C4-2B (cell line): ENCODE data around the gene DCUN1D5.

ENCODE experiments used
- ZFX ChIP-seq: fragments of 450-650 bp; IDR thresholded peaks from 2 replicates; pipeline ENCODE4 v1.6.1; 2017
- TF ChIP-seq, protein P1 (sequence below): fragments of 450-650 bp; conservative IDR thresholded peaks from 2 replicates; pipeline ENCODE4 v1.5.1; 2017; ENCODE audit warnings: mild to moderate bottlenecking

DNA sequence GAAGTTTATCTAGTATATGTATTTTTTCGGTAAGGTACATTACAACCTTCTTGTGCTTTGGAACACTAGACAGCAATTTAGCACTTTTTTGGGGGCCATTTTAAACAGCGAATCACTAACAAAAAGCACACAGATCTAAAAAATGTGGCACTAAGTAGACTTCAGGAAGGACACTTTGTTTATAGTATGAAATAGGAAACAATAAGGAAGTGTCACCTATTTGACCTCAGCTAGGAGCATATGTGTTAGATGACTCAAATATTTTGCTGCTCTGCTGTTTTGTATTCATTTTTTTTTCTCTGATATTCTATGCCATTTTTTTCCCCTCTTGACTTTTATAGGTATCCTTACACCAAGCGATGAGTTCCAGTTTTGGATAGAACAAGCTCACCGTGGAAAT lies 22.9 kb upstream of the DCUN1D5 start:
- TF ChIP-seq, protein P1, sequence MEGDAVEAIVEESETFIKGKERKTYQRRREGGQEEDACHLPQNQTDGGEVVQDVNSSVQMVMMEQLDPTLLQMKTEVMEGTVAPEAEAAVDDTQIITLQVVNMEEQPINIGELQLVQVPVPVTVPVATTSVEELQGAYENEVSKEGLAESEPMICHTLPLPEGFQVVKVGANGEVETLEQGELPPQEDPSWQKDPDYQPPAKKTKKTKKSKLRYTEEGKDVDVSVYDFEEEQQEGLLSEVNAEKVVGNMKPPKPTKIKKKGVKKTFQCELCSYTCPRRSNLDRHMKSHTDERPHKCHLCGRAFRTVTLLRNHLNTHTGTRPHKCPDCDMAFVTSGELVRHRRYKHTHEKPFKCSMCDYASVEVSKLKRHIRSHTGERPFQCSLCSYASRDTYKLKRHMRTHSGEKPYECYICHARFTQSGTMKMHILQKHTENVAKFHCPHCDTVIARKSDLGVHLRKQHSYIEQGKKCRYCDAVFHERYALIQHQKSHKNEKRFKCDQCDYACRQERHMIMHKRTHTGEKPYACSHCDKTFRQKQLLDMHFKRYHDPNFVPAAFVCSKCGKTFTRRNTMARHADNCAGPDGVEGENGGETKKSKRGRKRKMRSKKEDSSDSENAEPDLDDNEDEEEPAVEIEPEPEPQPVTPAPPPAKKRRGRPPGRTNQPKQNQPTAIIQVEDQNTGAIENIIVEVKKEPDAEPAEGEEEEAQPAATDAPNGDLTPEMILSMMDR: no peak
- TF ChIP-seq ZFX: no peak
